Mesenteric fat pad (tissue), 1 donor: ENCODE data around the gene UMODL1. TPM values are rescaled to one million over a fixed set of nuclear protein-coding genes. Genes with fewer than 3 reads are reported as not detected.

ENCODE experiments used
- DNase-seq: peaks from one replicate; pipeline ENCODE4 v3.0.0-alpha.2; 2020; ENCODE audit warnings: low spot score
- total RNA-seq: library from RNA; stranded (reverse); fragmentation: NEBNext Ultra II Directional; extraction: Animal tissue kit (Norgen Biotek cat#: 25700); gene quantifications from one replicate; pipeline ENCODE4 v1.2.1, GENCODE V29; 2021
- donor health status: DM: yes; HTN: yes; CAD: no.

UMODL1 gene
- total RNA-seq, 1 donor from 2014 or later, result not detected

- DNase-seq, result no peak
Observed at GRCh38 chr21:42097274-42097673, 26.2 kb downstream of the UMODL1 start.

GRCh38 chr21:42097860-42098454 lies 26.8 kb downstream of the UMODL1 start:
- no peak for DNase-seq

GRCh38 chr21:42098957-42099505 lies 27.9 kb downstream of the UMODL1 start:
- DNase-seq, result no peak

- no peak for DNase-seq
Observed at GRCh38 chr21:42101246-42101645, 30.1 kb downstream of the UMODL1 start.

GRCh38 chr21:42102076-42102475 lies 31.0 kb downstream of the UMODL1 start:
- no peak for DNase-seq

GRCh38 chr21:42102526-42102925 lies 31.4 kb downstream of the UMODL1 start:
- no peak for DNase-seq

- DNase-seq, result no peak
Observed at GRCh38 chr21:42102991-42103390, 31.9 kb downstream of the UMODL1 start.

GRCh38 chr21:42103843-42104242 lies 32.7 kb downstream of the UMODL1 start:
- DNase-seq, result no peak

GRCh38 chr21:42105476-42106315 lies 34.6 kb downstream of the UMODL1 start:
- DNase-seq, result no peak

- no peak for DNase-seq
Observed at GRCh38 chr21:42106425-42106824, 35.3 kb downstream of the UMODL1 start.

GRCh38 chr21:42107177-42107880 lies 36.2 kb downstream of the UMODL1 start:
- no peak for DNase-seq

- DNase-seq, result no peak
Observed at GRCh38 chr21:42107881-42108553, 36.9 kb downstream of the UMODL1 start.

GRCh38 chr21:42108554-42109340 lies 37.6 kb downstream of the UMODL1 start:
- no peak for DNase-seq

- no peak for DNase-seq
Observed at GRCh38 chr21:42109473-42109872, 38.4 kb downstream of the UMODL1 start.

- no peak for DNase-seq
Observed at GRCh38 chr21:42109873-42110525, 38.9 kb downstream of the UMODL1 start.

GRCh38 chr21:42110691-42111469 lies 39.8 kb downstream of the UMODL1 start:
- DNase-seq, result no peak

GRCh38 chr21:42111470-42111743 lies 40.3 kb downstream of the UMODL1 start:
- DNase-seq, result no peak

- no peak for DNase-seq
Observed at GRCh38 chr21:42111811-42112210, 40.7 kb downstream of the UMODL1 start.

GRCh38 chr21:42112238-42112637 lies 41.1 kb downstream of the UMODL1 start:
- no peak for DNase-seq
